Rectal smooth muscle tissue (tissue), 1 donor: ENCODE results near the gene ADAMTS12.

Experiments
- H3K27ac ChIP-seq: one replicate; pipeline ENCODE4 v1.7.0; 2013; ENCODE audit warnings: low read depth, low read length, inconsistent platforms
- H3K27me3 ChIP-seq: one replicate; pipeline ENCODE4 v1.7.0; 2013; ENCODE audit warnings: low read length; ENCODE audit not compliant: control insufficient read depth, insufficient read depth
- H3K36me3 ChIP-seq: one replicate; pipeline ENCODE4 v1.7.0; 2013; ENCODE audit warnings: low read length; ENCODE audit not compliant: control insufficient read depth, insufficient read depth
- H3K4me1 ChIP-seq: one replicate; pipeline ENCODE4 v1.7.0; 2013; ENCODE audit warnings: low read length; ENCODE audit not compliant: control insufficient read depth, insufficient read depth
- H3K4me3 ChIP-seq: one replicate; pipeline ENCODE4 v1.7.0; 2013; ENCODE audit warnings: low read length
- H3K9ac ChIP-seq: one replicate; pipeline ENCODE4 v1.7.0; 2013; ENCODE audit warnings: low read length

The ADAMTS12 gene

DNA sequence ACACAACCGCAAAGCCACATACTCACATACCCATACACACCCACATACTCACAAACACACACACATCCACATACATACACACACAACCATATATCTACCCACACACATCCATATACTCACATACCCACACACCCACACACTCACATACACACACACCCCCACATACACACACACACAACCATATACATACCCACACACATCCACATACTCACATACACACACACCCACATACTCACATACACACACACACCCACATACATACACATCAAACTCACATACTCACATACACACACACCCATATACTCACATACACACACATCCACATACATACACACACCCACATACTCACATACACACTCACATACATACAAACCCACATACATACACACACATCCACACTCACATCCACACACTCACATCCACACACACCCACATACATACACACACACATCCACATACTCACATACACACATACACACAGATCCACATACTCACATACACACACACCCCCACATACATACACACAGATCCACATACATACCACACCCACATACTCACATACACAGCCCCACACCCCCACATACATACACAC lies 220.0 kb downstream of the ADAMTS12 start:
- Histone ChIP-seq H3K4me3 (no peak overlapping the region), H3K36me3 (no peaks in the 10 kb centered on the region), H3K27ac (no peak overlapping the region), H3K9ac (no peak overlapping the region), H3K27me3 (no peaks in the 10 kb centered on the region), H3K4me1 (no peaks in the 10 kb centered on the region)

GRCh38 chr5:33662722-33663427 lies 228.9 kb downstream of the ADAMTS12 start:
- no peak overlapping the region for H3K27ac ChIP-seq

GRCh38 chr5:33659526-33660169 lies 232.1 kb downstream of the ADAMTS12 start:
- no peak overlapping the region for H3K27ac ChIP-seq
- H3K4me3 ChIP-seq: no peak overlapping the region
- no peaks in the 10 kb centered on the region for H3K27me3 ChIP-seq
- H3K36me3 ChIP-seq: no peaks in the 10 kb centered on the region
- H3K9ac ChIP-seq: no peak overlapping the region
- H3K4me1 ChIP-seq: no peaks in the 10 kb centered on the region

More at GRCh38 chr5:33662722-33663427, 228.9 kb downstream of the ADAMTS12 start:
- no peaks in the 10 kb centered on the region for H3K27me3 ChIP-seq
- no peaks in the 10 kb centered on the region for H3K36me3 ChIP-seq
- no peaks in the 10 kb centered on the region for H3K4me1 ChIP-seq
- no peak overlapping the region for H3K4me3 ChIP-seq
- H3K9ac ChIP-seq: no peak overlapping the region

DNA sequence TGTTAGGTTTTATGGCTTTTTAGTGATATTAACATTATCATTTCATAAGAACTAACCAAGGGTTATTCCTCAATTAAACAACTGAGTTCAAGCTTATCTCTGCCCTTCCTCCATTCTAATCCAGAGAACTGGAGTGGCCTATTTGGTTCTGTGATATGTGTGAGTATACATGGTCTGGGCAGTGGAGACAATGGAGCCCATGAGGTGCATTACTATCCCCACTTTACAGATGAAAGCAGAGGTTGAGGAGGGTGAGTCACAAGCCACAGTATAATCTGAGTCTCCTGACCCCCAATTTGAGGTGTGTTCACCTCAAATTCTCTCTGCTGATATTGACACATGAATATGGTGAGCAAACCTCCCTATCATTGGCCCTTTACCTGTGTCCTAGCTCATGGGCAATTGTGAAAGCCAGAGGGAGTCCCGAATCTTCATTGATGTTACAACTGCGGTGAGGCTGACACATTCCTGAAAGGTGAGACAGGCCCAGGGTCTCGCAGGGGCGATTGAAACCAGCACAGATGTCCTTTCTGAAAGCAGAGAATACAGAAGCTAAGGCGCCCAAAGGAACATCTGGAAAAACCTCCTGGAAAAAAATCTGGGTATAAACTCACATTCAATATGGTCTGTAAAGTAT lies 233.9 kb downstream of the ADAMTS12 start:
- no peaks in the 10 kb centered on the region for H3K27me3 ChIP-seq
- H3K36me3 ChIP-seq: no peaks in the 10 kb centered on the region
- H3K4me3 ChIP-seq: no peak overlapping the region
- H3K4me1 ChIP-seq: no peaks in the 10 kb centered on the region
- H3K9ac ChIP-seq: no peak overlapping the region
- no peak overlapping the region for H3K27ac ChIP-seq

DNA sequence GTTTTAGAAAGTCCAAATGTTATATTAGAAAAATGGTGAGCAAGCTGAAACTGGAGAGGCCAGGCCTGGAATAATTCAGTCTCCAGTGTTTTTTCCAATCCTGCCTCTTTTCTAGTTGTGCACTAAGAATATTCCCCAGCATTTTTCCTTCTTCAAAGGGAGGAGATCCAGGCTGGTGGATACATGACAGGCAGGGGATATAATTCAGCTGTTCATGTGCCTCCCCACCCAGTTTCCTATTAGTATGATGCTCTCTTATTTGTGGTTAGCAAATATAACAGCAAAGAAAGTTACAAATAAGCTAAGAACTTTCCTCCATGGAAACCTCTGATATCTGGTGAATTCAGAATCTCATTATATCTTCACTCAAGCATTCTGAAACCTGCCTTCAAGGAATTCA lies 234.6 kb downstream of the ADAMTS12 start:
- no peaks in the 10 kb centered on the region for H3K27me3 ChIP-seq
- H3K4me3 ChIP-seq: no peak overlapping the region
- no peaks in the 10 kb centered on the region for H3K36me3 ChIP-seq
- H3K4me1 ChIP-seq: no peaks in the 10 kb centered on the region
- no peak overlapping the region for H3K27ac ChIP-seq
- H3K9ac ChIP-seq: no peak overlapping the region

- Histone ChIP-seq H3K4me1 (no peaks in the 10 kb centered on the region), H3K36me3 (no peaks in the 10 kb centered on the region), H3K4me3 (no peak overlapping the region), H3K27me3 (no peaks in the 10 kb centered on the region), H3K27ac (no peak overlapping the region), H3K9ac (no peak overlapping the region)
Measured at GRCh38 chr5:33650911-33651310, 240.9 kb downstream of the ADAMTS12 start.

DNA sequence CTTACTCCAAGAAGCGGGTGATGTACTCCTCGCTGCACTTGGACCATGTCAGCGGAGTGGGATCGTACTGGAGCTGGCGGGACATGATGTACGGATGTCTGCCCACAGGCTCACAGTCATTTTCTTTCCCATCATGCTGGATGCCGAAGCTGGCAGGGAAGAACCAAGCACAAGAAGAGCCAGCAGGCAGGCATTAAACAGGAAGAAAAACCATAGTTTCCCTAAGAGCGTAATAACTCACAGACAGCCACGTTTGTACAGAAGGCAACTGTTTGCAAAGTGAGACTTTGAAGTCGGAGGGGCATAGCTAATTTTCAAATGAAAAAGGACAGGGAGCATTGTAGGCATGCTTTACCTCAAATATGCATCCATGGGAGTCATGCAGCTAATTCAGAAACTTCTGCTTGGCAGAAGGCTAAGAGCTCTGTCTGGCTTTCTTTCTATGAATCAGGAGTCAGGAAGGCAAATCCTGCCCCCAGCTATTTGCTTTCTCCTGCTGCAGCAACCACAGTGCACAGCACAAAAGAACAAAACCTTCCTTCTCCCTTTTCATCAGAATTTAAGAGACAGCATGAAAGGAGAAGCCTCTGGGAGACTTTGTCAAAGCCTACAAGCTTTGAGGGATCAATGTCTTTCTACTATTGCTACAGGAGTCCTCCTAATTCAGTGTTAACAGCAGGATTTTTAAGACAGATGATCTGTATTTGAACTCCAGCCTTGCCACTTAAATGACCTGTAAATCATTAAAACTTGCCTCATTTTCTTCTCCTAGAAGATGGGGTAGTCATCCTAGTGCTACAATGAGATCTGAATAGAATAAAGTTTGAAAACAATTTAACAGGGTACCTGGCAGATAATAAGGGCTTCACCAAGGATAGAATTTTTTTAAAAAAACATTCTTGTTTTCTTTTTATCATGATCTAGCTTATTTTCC lies 242.0 kb downstream of the ADAMTS12 start:
- no peaks in the 10 kb centered on the region for H3K27me3 ChIP-seq
- no peak overlapping the region for H3K27ac ChIP-seq
- no peak overlapping the region for H3K4me3 ChIP-seq
- H3K4me1 ChIP-seq: no peaks in the 10 kb centered on the region
- H3K36me3 ChIP-seq: no peaks in the 10 kb centered on the region
- no peak overlapping the region for H3K9ac ChIP-seq

- Histone ChIP-seq H3K36me3 (no peaks in the 10 kb centered on the region), H3K4me3 (no peak overlapping the region), H3K9ac (no peak overlapping the region), H3K27ac (no peak overlapping the region), H3K4me1 (no peaks in the 10 kb centered on the region), H3K27me3 (no peaks in the 10 kb centered on the region)
Measured at GRCh38 chr5:33641744-33642505, 249.9 kb downstream of the ADAMTS12 start.

DNA sequence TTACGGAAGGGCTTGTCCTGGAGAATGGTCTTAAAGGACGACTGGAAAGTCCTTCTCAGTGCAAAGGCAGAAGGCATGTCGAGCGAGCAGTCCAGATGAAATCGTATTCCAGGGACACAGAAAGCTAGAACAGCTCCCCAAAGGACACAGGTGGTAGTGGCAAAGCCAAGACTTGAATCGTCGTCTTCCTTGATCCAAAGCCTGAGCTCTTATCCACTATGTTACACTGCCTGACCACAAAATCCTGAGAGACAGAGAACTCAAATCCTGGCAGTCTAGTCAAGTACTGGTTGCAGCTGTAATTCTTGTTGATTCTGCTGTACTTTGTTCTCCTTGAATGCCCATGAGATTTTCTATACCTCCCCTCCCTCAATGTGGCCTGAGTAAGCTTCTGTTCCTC lies 252.3 kb downstream of the ADAMTS12 start:
- Histone ChIP-seq H3K9ac (no peak overlapping the region), H3K27ac (no peak overlapping the region), H3K4me1 (no peaks in the 10 kb centered on the region), H3K27me3 (no peaks in the 10 kb centered on the region), H3K36me3 (no peaks in the 10 kb centered on the region), H3K4me3 (no peak overlapping the region)

- no peak overlapping the region for H3K9ac ChIP-seq
- H3K36me3 ChIP-seq: no peaks in the 10 kb centered on the region
- no peaks in the 10 kb centered on the region for H3K27me3 ChIP-seq
- H3K4me1 ChIP-seq: no peaks in the 10 kb centered on the region
- no peak overlapping the region for H3K27ac ChIP-seq
- H3K4me3 ChIP-seq: no peak overlapping the region
Measured at GRCh38 chr5:33637011-33637410, 254.8 kb downstream of the ADAMTS12 start.

DNA sequence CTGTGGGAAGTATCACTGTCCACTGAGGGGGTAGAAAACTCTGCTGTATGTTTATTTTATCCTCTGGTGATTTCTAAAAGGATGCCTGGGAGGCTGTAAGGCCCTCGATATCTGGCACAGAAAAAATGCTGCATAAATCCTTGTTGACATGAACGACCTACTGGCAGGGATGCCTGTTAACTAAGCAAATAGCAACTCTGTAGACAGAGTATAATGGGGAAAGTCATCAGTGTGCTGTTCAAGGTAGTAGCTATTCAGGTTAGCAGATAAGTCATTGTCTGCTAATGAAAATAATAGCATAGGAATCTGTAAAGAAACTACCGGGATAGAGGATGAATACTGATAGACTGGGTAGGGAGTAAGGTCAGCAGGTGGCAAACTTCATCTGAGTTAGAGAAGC lies 256.2 kb downstream of the ADAMTS12 start:
- Histone ChIP-seq H3K27ac (no peak overlapping the region), H3K4me3 (no peak overlapping the region), H3K4me1 (no peaks in the 10 kb centered on the region), H3K9ac (no peak overlapping the region), H3K36me3 (no peaks in the 10 kb centered on the region), H3K27me3 (no peaks in the 10 kb centered on the region)
